ENCODE data around the gene DRD4. TPM values are rescaled to one million over a fixed set of nuclear protein-coding genes. Genes with fewer than 3 reads are reported as not detected.

The DRD4 gene
- total and polyA plus RNA-seq, 5 donors from 2014 or later = not detected

DNA sequence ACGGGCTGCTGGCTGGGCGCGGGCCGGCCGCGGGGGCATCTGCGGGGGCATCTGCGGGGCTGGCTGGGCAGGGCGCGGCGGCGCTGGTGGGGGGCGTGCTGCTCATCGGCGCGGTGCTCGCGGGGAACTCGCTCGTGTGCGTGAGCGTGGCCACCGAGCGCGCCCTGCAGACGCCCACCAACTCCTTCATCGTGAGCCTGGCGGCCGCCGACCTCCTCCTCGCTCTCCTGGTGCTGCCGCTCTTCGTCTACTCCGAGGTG is 194 bp downstream of the DRD4 start:
- Histone ChIP-seq H3K27me3 (ENCODE audit: control insufficient read depth, insufficient read depth, low read length) (no peaks in the 10 kb centered on the region), H3K36me3 (ENCODE audit: control insufficient read depth, insufficient read depth, low read length) (no peaks in the 10 kb centered on the region), H3K9me3 (ENCODE audit: control insufficient read depth in 2 of 2, low read length in 2 of 2) (no peaks in the 10 kb centered on the region), H3K4me1 (ENCODE audit: control insufficient read depth, insufficient read depth, low read length, poor library complexity, severe bottlenecking) (peaks cover 17% of the 10 kb centered on the region), H3K4me3 (ENCODE audit: low read depth, low read length) (no peak overlapping the region), H3K27ac (ENCODE audit: insufficient read depth, low read length, poor library complexity, severe bottlenecking) (no peak overlapping the region)
- H3K4me1 Mint-ChIP-seq = peaks cover 0 to 13% (median 0%) of the 10 kb centered on the region in 4 donors
- ATAC-seq (ENCODE audit: low read depth in 2 of 2) = no peak
- peaks cover 46% of the 10 kb centered on the region for H3K27me3 Mint-ChIP-seq
- H3K36me3 Mint-ChIP-seq = no peaks in the 10 kb centered on the region
- H3K27ac Mint-ChIP-seq = no peak overlapping the region
- no peak for DNase-seq
- no peaks in the 10 kb centered on the region for H3K9me3 Mint-ChIP-seq
- peak overlapping the region in 1 of 4 donors; percentile 63 for H3K4me3 Mint-ChIP-seq

- Mint-ChIP-seq H3K27me3 (peaks cover 40% of the 10 kb centered on the region), H3K27ac (no peak overlapping the region), H3K4me3 (peak overlapping the region in 1 of 4 donors; percentile 63), H3K4me1 (peaks cover 0 to 13% (median 0%) of the 10 kb centered on the region in 4 donors), H3K9me3 (no peaks in the 10 kb centered on the region), H3K36me3 (no peaks in the 10 kb centered on the region)
- Histone ChIP-seq H3K36me3 (ENCODE audit: control insufficient read depth, insufficient read depth, low read length) (no peaks in the 10 kb centered on the region), H3K4me1 (ENCODE audit: control insufficient read depth, insufficient read depth, low read length, poor library complexity, severe bottlenecking) (peaks cover 17% of the 10 kb centered on the region), H3K9me3 (ENCODE audit: control insufficient read depth in 2 of 2, low read length in 2 of 2) (no peaks in the 10 kb centered on the region), H3K27ac (ENCODE audit: insufficient read depth, low read length, poor library complexity, severe bottlenecking) (no peak overlapping the region), H3K27me3 (ENCODE audit: control insufficient read depth, insufficient read depth, low read length) (no peaks in the 10 kb centered on the region), H3K4me3 (ENCODE audit: low read depth, low read length) (no peak overlapping the region)
- DNase-seq (no peak), ATAC-seq (ENCODE audit: low read depth in 2 of 2) (peak in 1 of 2 donors; percentile 2)
Observed at GRCh38 chr11:637593-638521, 788 bp downstream of the DRD4 start.

- H3K4me1 Mint-ChIP-seq = peaks cover 0 to 13% (median 0%) of the 10 kb centered on the region in 4 donors
- ATAC-seq (ENCODE audit: low read depth in 2 of 2) (no peak), DNase-seq (no peak)
- H3K27me3 ChIP-seq (ENCODE audit: control insufficient read depth, insufficient read depth, low read length) = no peaks in the 10 kb centered on the region
- H3K36me3 ChIP-seq (ENCODE audit: control insufficient read depth, insufficient read depth, low read length) = peaks cover under 1% of the 10 kb centered on the region
- no peaks in the 10 kb centered on the region for H3K9me3 ChIP-seq (ENCODE audit: control insufficient read depth in 2 of 2, low read length in 2 of 2)
- peaks cover 17% of the 10 kb centered on the region for H3K4me1 ChIP-seq (ENCODE audit: control insufficient read depth, insufficient read depth, low read length, poor library complexity, severe bottlenecking)
- H3K4me3 ChIP-seq (ENCODE audit: low read depth, low read length) = no peak overlapping the region
- no peak overlapping the region for H3K27ac ChIP-seq (ENCODE audit: insufficient read depth, low read length, poor library complexity, severe bottlenecking)
- peaks cover 37% of the 10 kb centered on the region for H3K27me3 Mint-ChIP-seq
- no peaks in the 10 kb centered on the region for H3K36me3 Mint-ChIP-seq
- H3K9me3 Mint-ChIP-seq = no peaks in the 10 kb centered on the region
- peak overlapping the region in 1 of 3 donors; percentile 73 for H3K27ac Mint-ChIP-seq
- H3K4me3 Mint-ChIP-seq = peak overlapping the region in 2 of 4 donors; percentile 28 to 39
Observed at GRCh38 chr11:638631-639331, 1.7 kb downstream of the DRD4 start.

GRCh38 chr11:639332-639955 is 2.4 kb downstream of the DRD4 start:
- peaks cover 5% of the 10 kb centered on the region for H3K36me3 ChIP-seq (ENCODE audit: control insufficient read depth, insufficient read depth, low read length)
- peaks cover 37% of the 10 kb centered on the region for H3K27me3 Mint-ChIP-seq
- DNase-seq (no peak), ATAC-seq (ENCODE audit: low read depth in 2 of 2) (peak in 1 of 2 donors; percentile 26)
- no peak overlapping the region for H3K27ac ChIP-seq (ENCODE audit: insufficient read depth, low read length, poor library complexity, severe bottlenecking)
- H3K36me3 Mint-ChIP-seq = no peaks in the 10 kb centered on the region
- no peak overlapping the region for H3K4me3 Mint-ChIP-seq
- H3K9me3 ChIP-seq (ENCODE audit: control insufficient read depth in 2 of 2, low read length in 2 of 2) = no peaks in the 10 kb centered on the region
- H3K4me3 ChIP-seq (ENCODE audit: low read depth, low read length) = no peak overlapping the region
- H3K27ac Mint-ChIP-seq = no peak overlapping the region
- peaks cover 17% of the 10 kb centered on the region for H3K4me1 ChIP-seq (ENCODE audit: control insufficient read depth, insufficient read depth, low read length, poor library complexity, severe bottlenecking)
- H3K4me1 Mint-ChIP-seq = peaks cover 0 to 13% (median 0%) of the 10 kb centered on the region in 4 donors
- H3K27me3 ChIP-seq (ENCODE audit: control insufficient read depth, insufficient read depth, low read length) = no peaks in the 10 kb centered on the region
- H3K9me3 Mint-ChIP-seq = no peaks in the 10 kb centered on the region

DNA sequence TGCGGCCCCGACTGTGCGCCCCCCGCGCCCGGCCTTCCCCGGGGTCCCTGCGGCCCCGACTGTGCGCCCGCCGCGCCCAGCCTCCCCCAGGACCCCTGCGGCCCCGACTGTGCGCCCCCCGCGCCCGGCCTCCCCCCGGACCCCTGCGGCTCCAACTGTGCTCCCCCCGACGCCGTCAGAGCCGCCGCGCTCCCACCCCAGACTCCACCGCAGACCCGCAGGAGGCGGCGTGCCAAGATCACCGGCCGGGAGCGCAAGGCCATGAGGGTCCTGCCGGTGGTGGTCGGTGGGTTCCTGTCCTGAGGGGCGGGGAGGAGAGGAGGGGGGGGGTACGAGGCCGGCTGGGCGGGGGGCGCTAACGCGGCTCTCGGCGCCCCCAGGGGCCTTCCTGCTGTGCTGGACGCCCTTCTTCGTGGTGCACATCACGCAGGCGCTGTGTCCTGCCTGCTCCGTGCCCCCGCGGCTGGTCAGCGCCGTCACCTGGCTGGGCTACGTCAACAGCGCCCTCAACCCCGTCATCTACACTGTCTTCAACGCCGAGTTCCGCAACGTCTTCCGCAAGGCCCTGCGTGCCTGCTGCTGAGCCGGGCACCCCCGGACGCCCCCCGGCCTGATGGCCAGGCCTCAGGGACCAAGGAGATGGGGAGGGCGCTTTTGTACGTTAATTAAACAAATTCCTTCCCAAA is 3.1 kb downstream of the DRD4 start:
- Histone ChIP-seq H3K27me3 (ENCODE audit: control insufficient read depth, insufficient read depth, low read length) (no peaks in the 10 kb centered on the region), H3K4me1 (ENCODE audit: control insufficient read depth, insufficient read depth, low read length, poor library complexity, severe bottlenecking) (peaks cover 17% of the 10 kb centered on the region), H3K9me3 (ENCODE audit: control insufficient read depth in 2 of 2, low read length in 2 of 2) (no peaks in the 10 kb centered on the region), H3K36me3 (ENCODE audit: control insufficient read depth, insufficient read depth, low read length) (peaks cover 5% of the 10 kb centered on the region), H3K27ac (ENCODE audit: insufficient read depth, low read length, poor library complexity, severe bottlenecking) (no peak overlapping the region), H3K4me3 (ENCODE audit: low read depth, low read length) (no peak overlapping the region)
- Mint-ChIP-seq H3K27me3 (peaks cover 29% of the 10 kb centered on the region), H3K4me1 (peaks cover 0 to 13% (median 0%) of the 10 kb centered on the region in 4 donors), H3K9me3 (no peaks in the 10 kb centered on the region), H3K36me3 (no peaks in the 10 kb centered on the region), H3K4me3 (peak overlapping the region in 1 of 4 donors; percentile 62), H3K27ac (no peak overlapping the region)
- ATAC-seq (ENCODE audit: low read depth in 2 of 2) (peak in 1 of 2 donors; percentile 18), DNase-seq (no peak)

GRCh38 chr11:641806-642370 is 4.8 kb downstream of the DRD4 start:
- peaks cover 5% of the 10 kb centered on the region for H3K36me3 ChIP-seq (ENCODE audit: control insufficient read depth, insufficient read depth, low read length)
- Mint-ChIP-seq H3K36me3 (no peaks in the 10 kb centered on the region), H3K27me3 (peaks cover 23% of the 10 kb centered on the region), H3K4me3 (no peak overlapping the region), H3K4me1 (peaks cover 0 to 12% (median 0%) of the 10 kb centered on the region in 4 donors), H3K27ac (peak overlapping the region in 1 of 3 donors; percentile 25), H3K9me3 (no peaks in the 10 kb centered on the region)
- no peak overlapping the region for H3K4me3 ChIP-seq (ENCODE audit: low read depth, low read length)
- H3K9me3 ChIP-seq (ENCODE audit: control insufficient read depth in 2 of 2, low read length in 2 of 2) = no peaks in the 10 kb centered on the region
- H3K4me1 ChIP-seq (ENCODE audit: control insufficient read depth, insufficient read depth, low read length, poor library complexity, severe bottlenecking) = peaks cover 12% of the 10 kb centered on the region
- no peaks in the 10 kb centered on the region for H3K27me3 ChIP-seq (ENCODE audit: control insufficient read depth, insufficient read depth, low read length)
- H3K27ac ChIP-seq (ENCODE audit: insufficient read depth, low read length, poor library complexity, severe bottlenecking) = no peak overlapping the region
- DNase-seq = no peak
- no peak for ATAC-seq (ENCODE audit: low read depth in 2 of 2)

GRCh38 chr11:643366-643765 is 6.3 kb downstream of the DRD4 start:
- no peak overlapping the region for H3K27ac Mint-ChIP-seq
- no peak overlapping the region for H3K4me3 ChIP-seq (ENCODE audit: low read depth, low read length)
- no peak overlapping the region for H3K4me3 Mint-ChIP-seq
- DNase-seq (no peak), ATAC-seq (ENCODE audit: low read depth in 2 of 2) (no peak)
- peaks cover 5% of the 10 kb centered on the region for H3K36me3 ChIP-seq (ENCODE audit: control insufficient read depth, insufficient read depth, low read length)
- H3K4me1 ChIP-seq (ENCODE audit: control insufficient read depth, insufficient read depth, low read length, poor library complexity, severe bottlenecking) = peaks cover 4% of the 10 kb centered on the region
- no peaks in the 10 kb centered on the region for H3K27me3 ChIP-seq (ENCODE audit: control insufficient read depth, insufficient read depth, low read length)
- H3K9me3 ChIP-seq (ENCODE audit: control insufficient read depth in 2 of 2, low read length in 2 of 2) = no peaks in the 10 kb centered on the region
- H3K4me1 Mint-ChIP-seq = peaks cover 0 to 7% (median 0%) of the 10 kb centered on the region in 4 donors
- no peaks in the 10 kb centered on the region for H3K36me3 Mint-ChIP-seq
- no peaks in the 10 kb centered on the region for H3K9me3 Mint-ChIP-seq
- H3K27me3 Mint-ChIP-seq = peaks cover 13% of the 10 kb centered on the region
- H3K27ac ChIP-seq (ENCODE audit: insufficient read depth, low read length, poor library complexity, severe bottlenecking) = no peak overlapping the region

All from CD4-positive, CD25-positive, alpha-beta regulatory T cell (primary cell).